ENCODE results near the gene NEGR1. TPM values are rescaled to one million over a fixed set of nuclear protein-coding genes. Genes with fewer than 3 reads are reported as not detected.

Gene NEGR1
- total RNA-seq, 1 donor from 2014 or later: 7.6 TPM

DNA sequence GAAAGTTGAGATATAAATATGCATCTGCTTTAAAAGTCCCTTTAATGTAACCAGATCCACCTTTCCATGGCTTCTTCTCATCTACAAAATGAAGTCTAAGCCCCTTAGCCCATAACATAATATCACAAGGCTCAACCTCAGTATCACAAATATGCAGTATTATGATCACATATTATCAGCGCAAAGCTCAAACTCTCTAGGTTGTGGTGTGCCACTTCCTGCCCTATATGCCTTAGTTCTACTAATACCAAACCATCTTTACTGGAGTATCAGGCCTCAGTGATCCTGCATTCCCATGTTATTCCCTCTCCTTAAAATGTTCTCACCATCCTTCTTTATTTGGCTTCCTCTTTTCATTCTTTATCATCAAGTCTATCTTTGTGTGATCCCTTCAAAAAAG, 301.8 kb downstream of the NEGR1 start:
- no peak for DNase-seq (ENCODE audit: extremely low spot score, unreplicated experiment)
- Mint-ChIP-seq H3K4me3 (ENCODE audit: unreplicated experiment) (no peak overlapping the region), H3K27ac (ENCODE audit: unreplicated experiment) (no peak overlapping the region), H3K9me3 (ENCODE audit: unreplicated experiment) (no peaks in the 10 kb centered on the region), H3K27me3 (ENCODE audit: unreplicated experiment) (no peaks in the 10 kb centered on the region), H3K36me3 (ENCODE audit: unreplicated experiment) (no peaks in the 10 kb centered on the region), H3K4me1 (ENCODE audit: unreplicated experiment) (no peaks in the 10 kb centered on the region)
- TF ChIP-seq CTCF (IDR thresholded peaks at IDR 0.05): no peak

DNA sequence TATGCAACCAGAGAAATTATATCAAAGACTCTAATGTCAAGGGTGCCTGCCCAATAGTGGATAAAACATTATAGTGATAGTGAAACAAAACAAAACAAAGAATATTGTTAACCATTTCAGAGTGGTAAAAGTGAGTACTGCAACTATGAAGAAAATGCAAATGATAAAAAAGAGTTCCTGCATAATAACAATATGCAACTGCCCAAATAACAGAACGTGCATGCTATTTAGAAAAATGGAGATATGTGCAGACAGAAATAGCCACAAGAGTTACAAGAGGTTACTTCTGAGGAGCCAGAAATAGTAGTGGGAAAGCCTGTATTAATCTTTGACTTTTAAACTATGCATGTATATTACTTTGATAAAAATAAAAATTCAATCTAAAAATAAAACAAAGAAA, 302.5 kb downstream of the NEGR1 start:
- no peak overlapping the region for H3K4me3 Mint-ChIP-seq (ENCODE audit: unreplicated experiment)
- no peak for TF ChIP-seq CTCF (IDR thresholded peaks at IDR 0.05)
- no peak for DNase-seq (ENCODE audit: extremely low spot score, unreplicated experiment)
- H3K27me3 Mint-ChIP-seq (ENCODE audit: unreplicated experiment): no peaks in the 10 kb centered on the region
- H3K9me3 Mint-ChIP-seq (ENCODE audit: unreplicated experiment): no peaks in the 10 kb centered on the region
- no peak overlapping the region for H3K27ac Mint-ChIP-seq (ENCODE audit: unreplicated experiment)
- no peaks in the 10 kb centered on the region for H3K4me1 Mint-ChIP-seq (ENCODE audit: unreplicated experiment)
- no peaks in the 10 kb centered on the region for H3K36me3 Mint-ChIP-seq (ENCODE audit: unreplicated experiment)

GRCh38 chr1:71967670-71968069, 314.7 kb downstream of the NEGR1 start:
- H3K9me3 Mint-ChIP-seq (ENCODE audit: unreplicated experiment): peaks cover 4% of the 10 kb centered on the region
- TF ChIP-seq CTCF (IDR thresholded peaks at IDR 0.05): no peak
- DNase-seq (ENCODE audit: extremely low spot score, unreplicated experiment): no peak
- no peaks in the 10 kb centered on the region for H3K4me1 Mint-ChIP-seq (ENCODE audit: unreplicated experiment)
- H3K4me3 Mint-ChIP-seq (ENCODE audit: unreplicated experiment): no peak overlapping the region
- no peaks in the 10 kb centered on the region for H3K36me3 Mint-ChIP-seq (ENCODE audit: unreplicated experiment)
- H3K27ac Mint-ChIP-seq (ENCODE audit: unreplicated experiment): no peak overlapping the region
- no peaks in the 10 kb centered on the region for H3K27me3 Mint-ChIP-seq (ENCODE audit: unreplicated experiment)

GRCh38 chr1:71964188-71964587, 318.2 kb downstream of the NEGR1 start:
- no peaks in the 10 kb centered on the region for H3K36me3 Mint-ChIP-seq (ENCODE audit: unreplicated experiment)
- no peak overlapping the region for H3K4me3 Mint-ChIP-seq (ENCODE audit: unreplicated experiment)
- TF ChIP-seq CTCF (IDR thresholded peaks at IDR 0.05): no peak
- no peak overlapping the region for H3K27ac Mint-ChIP-seq (ENCODE audit: unreplicated experiment)
- no peaks in the 10 kb centered on the region for H3K27me3 Mint-ChIP-seq (ENCODE audit: unreplicated experiment)
- no peaks in the 10 kb centered on the region for H3K9me3 Mint-ChIP-seq (ENCODE audit: unreplicated experiment)
- no peak for DNase-seq (ENCODE audit: extremely low spot score, unreplicated experiment)
- no peaks in the 10 kb centered on the region for H3K4me1 Mint-ChIP-seq (ENCODE audit: unreplicated experiment)

DNA sequence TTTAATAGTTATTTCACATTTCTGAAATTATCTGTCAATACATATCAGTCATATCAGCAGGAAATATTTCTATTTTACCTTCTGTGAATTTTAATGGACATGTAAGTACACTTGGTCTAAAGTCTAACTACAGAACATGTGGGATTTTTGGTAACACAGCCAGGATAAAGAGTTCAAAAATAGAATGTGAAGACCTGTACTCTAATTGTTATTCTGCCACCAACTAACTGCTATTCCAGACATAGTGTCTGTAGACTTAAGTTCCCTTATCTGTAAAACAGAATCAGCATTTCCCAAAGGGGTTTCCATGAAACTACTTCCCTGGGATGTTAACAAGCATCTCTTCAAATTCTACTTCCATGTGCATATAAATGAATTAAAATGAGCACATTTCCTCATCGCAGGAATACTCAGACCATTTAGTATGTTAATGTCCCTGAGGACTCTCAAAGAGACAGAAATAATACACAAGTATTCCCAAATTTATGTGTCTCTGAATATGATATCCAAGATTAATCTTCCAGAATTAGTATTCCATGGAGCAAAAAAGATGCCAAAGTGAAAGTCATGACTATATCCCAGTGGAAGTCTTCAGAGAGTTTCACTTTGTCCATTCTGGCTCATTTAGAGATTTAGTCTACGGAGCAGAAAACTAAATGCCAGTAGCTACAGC, 325.6 kb downstream of the NEGR1 start:
- Mint-ChIP-seq H3K4me1 (ENCODE audit: unreplicated experiment) (no peaks in the 10 kb centered on the region), H3K27me3 (ENCODE audit: unreplicated experiment) (no peaks in the 10 kb centered on the region), H3K4me3 (ENCODE audit: unreplicated experiment) (no peak overlapping the region), H3K36me3 (ENCODE audit: unreplicated experiment) (no peaks in the 10 kb centered on the region), H3K9me3 (ENCODE audit: unreplicated experiment) (no peaks in the 10 kb centered on the region), H3K27ac (ENCODE audit: unreplicated experiment) (no peak overlapping the region)
- no peak for DNase-seq (ENCODE audit: extremely low spot score, unreplicated experiment)
- TF ChIP-seq CTCF (IDR thresholded peaks at IDR 0.05): no peak
